NCI-H128 (cell line): ENCODE data around the gene TRPV4.

Experiments used
- DNase-seq: peaks from one replicate; lab custom pipeline; 2025; ENCODE audit not compliant: unreplicated experiment; lab: John Stamatoyannopoulos, UW

Gene TRPV4

DNA sequence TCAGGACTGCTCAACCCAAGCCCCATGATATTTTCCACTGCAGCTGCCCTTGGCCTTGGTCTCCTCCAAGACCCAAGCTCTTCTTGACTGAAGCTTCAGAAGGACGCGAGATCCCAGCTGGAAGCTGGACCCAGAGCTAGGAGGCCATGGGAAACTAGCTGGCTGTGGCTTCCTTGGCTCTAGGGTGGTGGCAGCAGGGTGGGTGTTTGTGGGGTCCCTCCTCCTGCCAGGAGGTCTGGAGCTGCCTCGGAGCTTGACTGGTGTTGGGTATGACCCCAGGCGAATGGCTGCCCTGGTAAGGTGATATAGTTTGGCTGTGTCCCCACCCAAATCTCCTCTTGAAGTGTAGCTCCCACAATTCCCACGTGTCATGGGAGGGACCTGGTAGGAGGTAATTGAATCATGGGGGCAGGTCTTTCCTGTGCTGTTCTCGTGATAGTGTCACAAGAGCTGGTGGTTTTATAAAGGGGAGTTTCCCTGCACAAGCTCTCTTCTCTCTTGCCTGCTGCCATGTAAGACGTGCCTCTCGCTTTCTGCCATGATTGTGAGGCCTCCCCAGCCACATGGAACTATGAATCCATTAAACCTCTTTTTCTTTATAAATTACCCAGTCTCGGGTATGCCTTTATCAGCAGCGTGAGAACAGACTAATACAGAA lies 51.4 kb downstream of the TRPV4 start:
- DNase-seq = no peak

DNA sequence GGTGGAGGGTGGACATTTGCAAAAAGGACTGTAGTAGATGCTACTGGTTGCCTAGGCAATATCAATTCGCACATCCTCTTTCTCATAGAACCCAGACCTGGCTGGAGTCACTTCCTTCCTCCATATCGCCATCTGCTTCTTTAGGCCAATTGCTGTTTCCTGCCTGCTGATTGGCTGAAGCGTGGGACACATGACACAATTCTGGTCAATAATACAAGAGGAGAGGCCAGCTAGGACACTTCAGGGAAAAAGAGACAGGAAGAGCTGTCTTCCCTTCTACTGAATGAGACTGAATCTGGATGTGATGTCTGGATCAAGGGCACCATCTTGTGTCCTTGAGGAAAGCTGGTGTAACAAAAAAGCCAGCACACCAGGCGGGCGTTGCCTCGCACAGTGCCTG lies 53.8 kb downstream of the TRPV4 start:
- no peak for DNase-seq

DNA sequence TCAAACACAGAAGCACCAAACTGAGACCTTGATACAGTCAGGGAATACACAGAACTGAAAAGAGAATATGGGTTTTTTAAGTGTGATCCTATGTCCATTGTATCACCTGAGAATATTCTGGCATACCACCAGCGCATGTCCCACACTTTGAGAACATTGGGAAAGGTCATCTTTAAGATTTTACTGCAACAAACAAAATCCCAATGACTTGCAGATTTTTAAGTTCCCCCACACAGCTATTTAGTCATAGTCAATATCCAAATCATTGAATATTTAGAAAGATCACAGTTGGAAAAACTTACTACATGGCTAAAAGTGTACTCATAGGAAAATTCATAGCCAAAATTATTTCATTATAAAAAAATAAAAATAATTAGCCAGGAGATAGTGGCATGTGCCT lies 54.5 kb downstream of the TRPV4 start:
- DNase-seq = no peak

GRCh38 chr12:109777544-109777943 lies 55.7 kb downstream of the TRPV4 start:
- no peak for DNase-seq

- no peak for DNase-seq
Observed at GRCh38 chr12:109776624-109777023, 56.6 kb downstream of the TRPV4 start.

- DNase-seq = peak; percentile 5
Observed at GRCh38 chr12:109775172-109775881, 57.9 kb downstream of the TRPV4 start.

- DNase-seq = no peak
Observed at GRCh38 chr12:109773384-109774011, 59.7 kb downstream of the TRPV4 start.

- no peak for DNase-seq
Observed at GRCh38 chr12:109772622-109773321, 60.4 kb downstream of the TRPV4 start.

- no peak for DNase-seq
Observed at GRCh38 chr12:109771746-109772621, 61.2 kb downstream of the TRPV4 start.

DNA sequence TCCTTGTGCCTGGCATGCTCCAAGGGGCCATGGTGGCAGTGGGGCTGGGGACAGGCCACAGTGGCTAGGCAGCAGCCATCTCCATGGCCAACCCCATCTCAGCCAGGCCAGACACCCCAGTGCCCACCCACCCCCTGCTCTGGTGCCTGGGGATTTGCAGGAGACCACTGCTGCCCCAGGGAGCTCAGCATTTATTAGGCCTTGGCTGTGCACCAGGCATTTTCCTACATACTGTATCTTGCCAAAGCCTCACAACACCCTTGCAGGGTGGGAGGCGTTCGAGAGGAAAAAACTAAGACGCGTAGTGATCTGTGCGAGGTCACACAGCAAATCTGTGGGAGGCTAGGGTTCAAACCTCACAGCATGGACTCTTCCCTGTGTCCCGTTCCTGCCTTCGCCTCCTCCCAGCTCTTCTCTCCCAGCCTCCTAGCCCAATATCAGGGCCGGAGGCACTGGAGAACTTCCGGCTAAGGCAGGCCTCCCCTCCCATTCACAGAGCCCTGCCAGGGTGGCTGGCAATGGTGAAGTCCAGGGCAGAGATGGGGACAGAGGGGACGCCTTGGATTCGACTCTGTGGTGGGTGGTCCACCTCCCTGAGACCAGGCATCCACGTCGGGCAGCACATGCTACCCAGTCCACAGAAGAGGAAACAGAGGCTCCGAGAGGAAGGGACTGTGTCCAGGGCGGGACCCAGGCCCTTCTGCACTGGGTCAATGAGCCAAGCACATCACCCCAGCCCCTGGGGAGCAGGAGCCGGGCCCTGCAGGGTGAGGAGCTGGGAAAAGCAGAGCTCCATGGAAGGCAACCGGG lies 62.1 kb downstream of the TRPV4 start:
- no peak for DNase-seq

DNA sequence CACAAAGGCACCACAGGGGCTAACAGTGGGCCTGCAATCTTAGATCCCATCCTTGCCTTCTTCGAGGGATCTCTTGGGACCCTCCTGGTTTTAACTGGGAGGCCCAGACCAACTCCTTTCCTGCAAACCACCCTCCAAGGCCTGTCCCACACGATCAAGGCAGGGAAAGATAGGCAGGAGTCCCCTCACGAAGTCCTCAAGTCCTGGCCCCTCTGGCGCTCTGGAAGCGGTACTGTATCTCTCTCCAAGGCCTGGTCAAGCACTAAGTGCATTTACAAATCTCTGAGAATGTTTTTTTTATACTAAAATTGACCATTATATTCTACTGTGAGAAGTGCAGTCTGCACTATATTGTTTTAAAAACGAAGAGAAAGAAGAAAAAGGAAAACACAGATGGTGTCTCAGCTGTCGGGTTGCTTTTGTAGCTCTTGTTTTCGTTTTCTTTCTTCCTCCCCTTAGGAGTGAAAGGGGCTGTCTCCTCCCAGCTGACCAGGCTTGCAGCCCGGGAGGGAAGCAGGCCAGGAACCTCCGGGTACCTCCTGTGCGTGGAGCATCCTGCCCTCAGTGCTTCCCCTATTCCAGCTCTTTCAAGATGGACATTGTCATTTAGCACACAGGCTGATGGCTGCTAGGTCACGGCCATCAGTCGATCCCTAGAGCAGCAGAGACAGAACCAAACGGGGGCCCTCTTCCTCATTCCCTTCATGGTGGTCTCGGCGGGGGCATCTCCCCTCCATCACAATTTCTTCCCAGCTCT lies 62.9 kb downstream of the TRPV4 start:
- DNase-seq = no peak

- no peak for DNase-seq
Observed at GRCh38 chr12:109768901-109769670, 64.1 kb downstream of the TRPV4 start.

DNA sequence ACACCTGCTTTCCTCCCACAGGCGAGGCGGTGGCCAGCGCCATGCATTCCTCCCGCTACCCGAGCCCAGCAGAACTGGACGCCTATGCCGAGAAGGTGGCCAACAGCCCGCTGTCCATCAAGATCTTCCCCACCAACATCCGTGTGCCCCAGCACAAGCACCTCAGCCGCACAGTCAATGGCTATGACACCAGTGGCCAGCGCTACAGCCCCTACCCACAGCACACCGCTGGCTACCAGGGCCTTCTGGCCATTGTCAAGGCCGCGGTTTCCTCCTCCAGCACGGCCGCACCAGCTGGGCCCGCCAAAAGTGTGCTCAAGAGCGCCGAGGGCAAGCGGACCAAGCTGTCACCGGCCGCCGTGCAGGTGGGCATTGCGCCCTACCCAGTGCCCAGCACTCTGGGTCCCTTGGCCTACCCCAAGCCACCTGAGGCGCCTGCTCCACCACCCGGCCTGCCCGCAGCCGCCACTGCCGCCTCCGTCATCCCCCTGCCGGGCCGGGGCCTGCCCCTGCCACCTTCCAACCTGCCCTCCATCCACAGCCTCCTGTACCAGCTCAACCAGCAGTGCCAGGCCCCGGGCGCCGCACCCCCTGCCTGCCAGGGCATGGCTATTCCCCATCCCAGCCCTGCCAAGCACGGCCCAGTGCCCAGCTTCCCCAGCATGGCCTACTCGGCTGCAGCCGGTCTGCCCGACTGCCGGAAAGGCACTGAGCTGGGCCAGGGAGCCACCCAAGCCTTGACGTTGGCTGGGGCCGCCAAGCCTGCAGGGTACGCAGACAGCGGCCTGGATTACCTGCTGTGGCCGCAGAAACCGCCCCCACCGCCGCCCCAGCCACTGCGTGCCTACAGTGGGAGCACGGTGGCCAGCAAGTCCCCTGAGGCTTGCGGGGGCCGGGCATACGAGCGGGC lies 65.0 kb downstream of the TRPV4 start:
- no peak for DNase-seq

GRCh38 chr12:109767456-109767855 lies 65.7 kb downstream of the TRPV4 start:
- DNase-seq = no peak

- no peak for DNase-seq
Observed at GRCh38 chr12:109766251-109766778, 66.9 kb downstream of the TRPV4 start.

DNA sequence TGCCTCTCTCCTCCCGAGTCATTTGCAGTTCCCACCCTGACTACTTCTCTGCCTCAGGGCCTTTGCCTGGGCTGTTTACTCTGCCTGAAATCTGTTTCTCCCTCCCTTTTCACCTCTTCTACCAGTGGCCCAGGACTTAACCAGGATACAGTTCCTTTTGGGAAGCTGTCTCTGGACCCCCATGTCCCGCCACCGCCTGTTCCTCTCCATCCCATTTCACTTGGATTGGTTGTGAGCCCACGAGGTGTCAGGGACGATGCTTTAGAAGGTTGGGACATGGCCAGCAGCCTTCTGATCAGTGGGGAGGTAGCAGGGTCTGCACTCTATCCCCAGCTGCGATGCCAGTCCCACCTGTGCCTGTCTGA lies 67.8 kb downstream of the TRPV4 start:
- no peak for DNase-seq

DNA sequence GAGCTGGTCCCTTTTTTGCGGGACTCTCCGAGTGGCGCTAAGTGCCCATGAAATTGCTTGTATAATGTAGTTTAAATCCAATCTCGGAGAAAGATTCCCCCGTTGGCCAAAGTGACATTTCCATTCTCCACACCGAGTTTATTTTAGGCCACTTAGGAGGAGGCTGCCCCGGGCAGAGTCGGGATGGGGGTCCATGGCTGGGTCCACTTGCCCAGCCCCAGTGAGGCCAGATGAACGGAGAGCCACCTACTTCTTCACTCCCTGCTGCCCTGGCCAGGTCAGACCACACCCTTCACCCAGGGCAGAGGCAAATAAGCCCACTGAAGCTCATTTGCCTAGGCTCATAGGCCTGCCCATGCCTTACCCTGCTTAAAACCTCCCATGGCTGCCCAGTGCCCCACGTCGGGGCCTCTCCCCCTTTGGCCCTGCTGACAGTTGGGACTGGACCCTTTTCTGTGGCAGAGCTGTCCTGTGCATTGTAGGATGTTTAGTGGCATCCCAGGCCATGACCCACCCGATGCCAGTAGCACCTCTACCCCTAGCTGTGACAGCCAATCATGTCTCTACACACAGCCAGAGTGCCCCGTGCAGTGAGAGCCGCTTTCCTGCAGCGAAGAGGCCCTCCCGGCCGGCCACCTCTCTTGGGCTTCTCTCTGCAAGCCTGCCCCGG lies 68.3 kb downstream of the TRPV4 start:
- no peak for DNase-seq
